Karpas-422 (cell line): ENCODE data around the gene CDC42SE1. TPM values are rescaled to one million over a fixed set of nuclear protein-coding genes. Genes with fewer than 3 reads are reported as not detected.

Experiments
- DNase-seq: peaks from one replicate; pipeline ENCODE4 v3.0.0-alpha.2; 2015
- H2AFZ ChIP-seq: fragments of 200-600 bp; sonication (generic); 2 replicates; pipeline ENCODE4 v1.6.1; 2014; ENCODE audit warnings: antibody characterized with exemption, low read length, mixed read lengths
- H3K27ac ChIP-seq: fragments of 200-600 bp; sonication (generic); 2 replicates; pipeline ENCODE4 v1.5.1; 2014; ENCODE audit warnings: mild to moderate bottlenecking, low read length, moderate library complexity
- H3K27me3 ChIP-seq: fragments of 200-600 bp; sonication (generic); 2 replicates; pipeline ENCODE4 v1.6.1; 2014; ENCODE audit warnings: low read length, mixed read lengths
- H3K36me3 ChIP-seq: fragments of 200-600 bp; sonication (generic); 2 replicates; pipeline ENCODE4 v1.6.1; 2014; ENCODE audit warnings: low read length, mixed read lengths; ENCODE audit not compliant: insufficient read depth
- H3K4me1 ChIP-seq: fragments of 200-600 bp; sonication (generic); 2 replicates; pipeline ENCODE4 v1.6.1; 2014; ENCODE audit warnings: mild to moderate bottlenecking, low read length, mixed read lengths
- H3K4me2 ChIP-seq: fragments of 200-600 bp; sonication (generic); 2 replicates; pipeline ENCODE4 v1.6.1; 2014; ENCODE audit warnings: low read length, low read depth, mild to moderate bottlenecking; ENCODE audit not compliant: poor library complexity, severe bottlenecking
- H3K4me3 ChIP-seq: fragments of 200-600 bp; sonication (generic); 2 replicates; pipeline ENCODE4 v1.5.1; 2014; ENCODE audit warnings: mild to moderate bottlenecking, antibody characterized with exemption, low read length, mixed read lengths
- H3K79me2 ChIP-seq: fragments of 200-600 bp; sonication (generic); 2 replicates; pipeline ENCODE4 v1.6.1; 2014; ENCODE audit warnings: mild to moderate bottlenecking, low read length, mixed read lengths
- H3K9ac ChIP-seq: fragments of 200-600 bp; sonication (generic); 2 replicates; pipeline ENCODE4 v1.6.0; 2014; ENCODE audit warnings: low read length
- H3K9me2 ChIP-seq: fragments of 200-600 bp; sonication (generic), shearing (Covaris generic); replicated peaks from 2 replicates; pipeline ENCODE4 v1.6.0; 2014; ENCODE audit warnings: mild to moderate bottlenecking, low read length, moderate library complexity; ENCODE audit not compliant: insufficient read depth
- H3K9me3 ChIP-seq: fragments of 300-700, 200-600 bp; sonication (generic); 2 replicates; pipeline ENCODE4 v1.6.1; 2014; ENCODE audit warnings: low read length, mixed read lengths
- H4K20me1 ChIP-seq: fragments of 200-600 bp; sonication (generic); 2 replicates; pipeline ENCODE4 v1.6.1; 2014; ENCODE audit warnings: mild to moderate bottlenecking, antibody characterized with exemption, low read length, low read depth; ENCODE audit not compliant: insufficient read depth
- total RNA-seq: library from RNA; depleted of rRNA; stranded (reverse); fragments of >200 nt; shearing (Covaris generic); gene quantifications from 2 replicates; pipeline ENCODE4 v1.2.3, GENCODE V29; 2014; ENCODE audit warnings: low replicate concordance

Gene CDC42SE1
- total RNA-seq, 1 experiment from 2014 or later, result 100 TPM

DNA sequence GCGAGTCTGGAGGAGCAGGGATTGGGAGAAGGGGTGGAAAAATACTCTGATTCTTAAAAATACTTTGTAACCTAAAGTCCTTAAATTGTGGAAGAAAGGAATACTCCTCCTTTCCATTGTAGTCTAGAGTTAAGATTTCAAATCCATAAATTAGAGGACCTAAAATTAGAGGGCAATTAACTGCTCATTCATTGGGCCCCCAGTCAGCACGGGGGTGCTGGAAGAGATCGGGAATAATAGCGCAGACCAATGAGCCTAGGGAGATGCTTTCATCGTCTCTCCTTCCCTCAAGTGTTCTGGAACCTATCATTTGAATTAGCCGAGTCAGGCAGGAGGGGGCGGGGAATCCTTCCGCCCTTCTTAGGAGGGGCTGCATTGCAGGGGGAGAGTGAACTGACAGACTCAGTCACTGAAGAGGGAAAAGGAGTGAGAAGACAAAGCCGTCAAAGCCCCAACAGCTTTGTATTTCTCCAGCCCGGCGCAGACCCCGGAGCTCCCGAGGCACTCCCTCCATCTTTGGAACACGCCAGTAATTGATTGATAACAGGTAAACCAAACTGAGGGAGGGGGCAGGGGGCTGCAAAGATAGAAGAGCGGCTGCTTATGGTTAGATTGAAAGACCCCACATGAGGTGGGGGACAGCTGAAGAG lies 710 bp upstream of the CDC42SE1 start, which contains the start of gene MLLT11:
Gene MLLT11, plus strand, starts transcription at position 391 of the 650 bp plus-strand sequence. CDS start 6,828 bp downstream, outside the sequence.
- Histone ChIP-seq H3K4me3 (peak within 1 kb of the TSS; percentile 80), H3K27me3 (no peaks in the 10 kb centered on the region), H3K27ac (peak within 1 kb of the TSS; percentile 77), H3K9me3 (no peaks in the 10 kb centered on the region), H3K9me2 (no peaks in the 10 kb centered on the region), H3K79me2 (peaks cover 95% of the 10 kb centered on the region), H2AFZ (peak within 1 kb of the TSS; percentile 52), H3K4me2 (peak within 1 kb of the TSS; percentile 95), H3K9ac (peak within 1 kb of the TSS; percentile 88), H3K36me3 (peaks cover 19% of the 10 kb centered on the region; the same call in 1 of the 2 replicates), H4K20me1 (peaks cover 23% of the 10 kb centered on the region), H3K4me1 (peaks cover 51% of the 10 kb centered on the region)
- peak; percentile 87 for DNase-seq

DNA sequence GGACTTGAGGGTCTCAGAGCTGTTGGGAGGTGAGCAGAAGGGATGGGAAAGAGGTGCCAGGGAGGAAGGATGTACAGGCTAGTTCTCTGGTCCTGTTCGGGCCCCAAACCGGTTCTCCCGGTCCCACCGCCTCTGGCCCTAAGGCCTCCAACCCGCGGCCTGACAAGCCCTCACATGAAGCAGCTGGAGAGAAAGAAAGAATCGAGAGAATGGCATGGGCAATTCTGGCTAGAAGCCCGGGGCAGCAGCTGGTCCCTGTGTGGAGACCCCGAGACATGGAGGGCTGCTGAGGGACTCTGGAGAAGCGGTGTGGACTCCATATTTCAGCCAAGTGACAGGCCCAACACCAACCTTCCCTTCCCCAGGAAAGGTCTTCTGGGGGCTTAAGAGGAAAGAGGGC lies 730 bp downstream of the CDC42SE1 start:
- H3K79me2 ChIP-seq, result peaks cover 82% of the 10 kb centered on the region
- no peaks in the 10 kb centered on the region for H3K27me3 ChIP-seq
- peak overlapping the region; percentile 77 for H3K27ac ChIP-seq
- peaks cover 40% of the 10 kb centered on the region for H3K4me1 ChIP-seq
- DNase-seq, result peak; percentile 49
- peak overlapping the region; percentile 88 for H3K9ac ChIP-seq
- no peaks in the 10 kb centered on the region for H3K9me3 ChIP-seq
- no peaks in the 10 kb centered on the region for H3K9me2 ChIP-seq
- peaks cover 23% of the 10 kb centered on the region for H4K20me1 ChIP-seq
- peaks cover 31% of the 10 kb centered on the region; the same call in 1 of the 2 replicates for H3K36me3 ChIP-seq
- H2AFZ ChIP-seq, result no peak overlapping the region
- H3K4me2 ChIP-seq, result peak overlapping the region; percentile 95
- H3K4me3 ChIP-seq, result peak overlapping the region; percentile 80

DNA sequence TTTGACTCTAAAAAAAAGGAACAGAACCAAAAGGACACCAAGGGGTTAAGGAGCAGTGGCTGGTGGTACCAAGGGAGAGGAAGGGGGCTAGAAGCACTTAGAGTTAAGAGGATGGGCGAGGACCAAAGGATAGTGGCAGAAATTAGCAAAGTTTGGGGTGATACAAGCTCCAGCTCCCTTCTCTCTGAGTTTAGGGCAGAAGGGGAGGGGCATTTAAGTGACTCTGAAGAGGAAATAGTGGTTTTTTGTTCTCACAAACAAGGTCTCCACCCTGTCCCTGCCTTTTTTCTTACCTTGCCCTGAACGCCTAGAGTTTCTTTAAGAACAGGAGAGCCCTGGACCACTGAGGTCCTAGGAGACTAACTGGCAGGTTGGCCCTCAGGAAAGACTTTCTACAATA lies 3.3 kb downstream of the CDC42SE1 start:
- H3K27me3 ChIP-seq, result no peaks in the 10 kb centered on the region
- no peak overlapping the region for H3K27ac ChIP-seq
- peaks cover 58% of the 10 kb centered on the region for H3K79me2 ChIP-seq
- H3K4me3 ChIP-seq, result no peak overlapping the region
- H2AFZ ChIP-seq, result no peak overlapping the region
- peaks cover 23% of the 10 kb centered on the region for H4K20me1 ChIP-seq
- peak overlapping the region; percentile 6 for H3K4me2 ChIP-seq
- H3K9me2 ChIP-seq, result no peaks in the 10 kb centered on the region
- no peak overlapping the region; the same call in 1 of the 2 replicates for H3K9ac ChIP-seq
- peaks cover 38% of the 10 kb centered on the region for H3K36me3 ChIP-seq
- peaks cover 26% of the 10 kb centered on the region for H3K4me1 ChIP-seq
- no peak for DNase-seq
- no peaks in the 10 kb centered on the region for H3K9me3 ChIP-seq

DNA sequence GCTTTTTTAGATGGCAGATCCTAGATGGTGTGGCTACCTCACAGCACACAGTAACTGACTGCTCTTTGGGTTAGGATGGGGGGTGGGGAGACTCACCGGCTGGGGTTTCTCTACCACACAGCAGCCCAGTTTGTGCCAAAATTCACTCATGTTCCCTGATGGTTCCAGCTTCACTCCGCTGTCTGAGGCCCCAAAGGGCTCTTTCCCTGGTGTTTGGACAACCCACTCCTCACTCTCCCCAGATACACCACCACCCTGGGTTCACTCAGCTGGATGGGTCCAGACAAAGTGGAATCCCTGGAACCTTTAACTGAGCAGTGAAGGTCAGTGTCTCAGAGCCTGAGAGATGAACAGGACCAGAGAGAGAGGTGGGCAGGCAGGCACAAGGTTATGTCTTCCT lies 3.8 kb downstream of the CDC42SE1 start:
- Histone ChIP-seq H3K27me3 (no peaks in the 10 kb centered on the region), H4K20me1 (peaks cover 23% of the 10 kb centered on the region), H3K4me1 (peaks cover 22% of the 10 kb centered on the region), H3K4me2 (no peak overlapping the region), H2AFZ (no peak overlapping the region), H3K9ac (no peak overlapping the region), H3K27ac (no peak overlapping the region), H3K9me2 (no peaks in the 10 kb centered on the region), H3K79me2 (peaks cover 53% of the 10 kb centered on the region), H3K36me3 (peaks cover 38% of the 10 kb centered on the region), H3K9me3 (no peaks in the 10 kb centered on the region), H3K4me3 (no peak overlapping the region)
- DNase-seq, result no peak

DNA sequence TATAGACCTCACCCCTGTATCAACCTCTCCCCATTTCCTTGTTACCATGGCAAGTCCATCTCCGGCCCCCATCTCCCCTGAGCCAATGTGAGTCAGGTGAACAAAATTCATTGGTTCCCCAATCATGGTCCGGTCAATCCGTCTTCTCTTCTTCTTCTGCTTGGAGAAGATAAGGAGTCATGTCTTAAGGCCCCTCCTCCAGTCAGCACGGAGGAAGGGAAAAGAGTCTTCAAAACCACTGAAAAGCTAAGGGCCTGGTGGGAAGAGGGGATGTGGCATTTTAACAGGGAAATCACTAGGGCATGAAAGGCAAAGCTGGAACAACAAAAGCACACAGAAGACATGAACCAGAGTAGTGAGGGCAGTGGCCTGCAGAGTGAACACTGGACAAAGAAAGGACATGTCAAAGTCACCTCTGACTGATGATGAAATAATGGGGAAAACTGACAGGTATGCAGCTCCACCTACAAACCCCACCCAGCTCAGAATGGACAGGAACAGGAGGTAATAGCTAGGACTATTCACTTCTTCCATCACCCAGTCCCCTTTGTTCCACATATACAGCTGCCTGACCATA lies 4.4 kb downstream of the CDC42SE1 start:
- Histone ChIP-seq H3K27me3 (no peaks in the 10 kb centered on the region), H3K9ac (no peak overlapping the region), H3K4me2 (no peak overlapping the region), H4K20me1 (peaks cover 23% of the 10 kb centered on the region), H3K79me2 (peaks cover 47% of the 10 kb centered on the region), H3K9me3 (no peaks in the 10 kb centered on the region), H3K4me1 (peaks cover 22% of the 10 kb centered on the region), H3K9me2 (no peaks in the 10 kb centered on the region), H3K27ac (no peak overlapping the region), H3K36me3 (peaks cover 38% of the 10 kb centered on the region), H2AFZ (no peak overlapping the region), H3K4me3 (no peak overlapping the region)
- no peak for DNase-seq

DNA sequence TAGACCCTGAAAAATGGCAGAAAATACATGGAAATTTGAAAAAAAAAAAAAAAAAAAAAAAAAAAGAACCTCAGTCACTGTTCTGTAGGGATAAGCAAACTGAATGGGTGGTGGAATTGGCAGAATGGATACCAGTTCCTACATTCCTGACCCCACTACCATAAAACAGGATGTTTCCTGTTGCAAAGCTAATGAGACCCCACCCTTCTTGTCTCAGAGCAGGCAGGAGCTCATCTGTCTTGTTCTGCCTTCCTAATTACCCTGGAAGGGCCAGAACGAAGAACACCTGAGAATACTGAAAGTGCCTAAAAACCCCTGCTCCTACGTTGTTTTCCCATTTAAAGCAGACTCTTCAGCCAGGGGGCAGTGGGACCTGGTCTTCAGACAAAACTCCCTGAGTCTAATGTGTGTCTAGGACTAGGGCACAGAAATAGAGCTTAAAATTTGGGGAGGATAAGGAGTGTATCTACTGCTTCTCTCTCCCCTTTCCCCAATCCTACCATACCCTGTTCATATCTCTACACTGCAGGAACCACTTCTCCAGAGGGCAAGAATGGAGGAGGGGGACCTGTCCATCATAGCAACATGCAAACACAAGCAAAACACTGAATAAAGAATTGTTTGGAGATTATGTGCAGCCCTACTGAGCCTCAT lies 7.9 kb downstream of the CDC42SE1 start:
- no peak for DNase-seq
- Histone ChIP-seq H3K27ac (no peak overlapping the region), H3K9me3 (no peaks in the 10 kb centered on the region), H3K36me3 (peaks cover 34% of the 10 kb centered on the region), H3K4me2 (no peak overlapping the region), H2AFZ (no peak overlapping the region), H3K79me2 (peaks cover 16% of the 10 kb centered on the region), H3K4me1 (peaks cover 15% of the 10 kb centered on the region), H3K27me3 (no peaks in the 10 kb centered on the region), H4K20me1 (peaks cover 2% of the 10 kb centered on the region; the same call in 1 of the 2 replicates), H3K9ac (no peak overlapping the region), H3K9me2 (no peaks in the 10 kb centered on the region), H3K4me3 (no peak overlapping the region)

DNA sequence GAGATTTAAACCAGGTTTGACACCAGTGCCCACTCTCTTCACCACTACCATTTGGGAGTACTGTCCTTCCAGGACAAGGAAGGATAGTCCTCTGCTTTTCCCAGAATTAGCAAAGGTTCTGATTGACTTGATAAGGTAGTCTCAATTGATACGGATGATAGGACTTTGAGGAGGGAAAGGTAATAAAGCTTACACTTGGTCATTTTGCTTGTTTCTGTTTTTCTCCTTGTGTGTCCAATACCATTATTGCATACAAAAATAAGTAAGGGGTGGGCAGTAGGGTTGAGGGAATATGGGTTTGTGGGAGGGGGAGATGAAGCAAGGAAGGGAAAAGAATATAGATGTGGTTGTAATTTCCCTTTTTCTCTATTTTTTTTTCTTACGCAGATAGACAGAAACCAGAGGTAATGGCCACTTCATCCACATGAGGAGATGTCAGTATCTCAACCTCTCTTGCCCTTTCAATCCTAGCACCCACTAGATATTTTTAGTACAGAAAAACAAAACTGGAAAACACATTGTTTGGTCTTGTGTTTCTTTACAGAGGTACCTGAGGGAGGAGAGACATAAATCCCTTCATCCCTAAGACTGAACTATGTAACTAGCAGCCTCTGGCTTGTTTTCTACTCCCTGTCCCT lies 9.3 kb downstream of the CDC42SE1 start:
- Histone ChIP-seq H3K9me3 (no peaks in the 10 kb centered on the region), H3K4me2 (peak overlapping the region; percentile 7), H3K9ac (no peak overlapping the region), H3K9me2 (no peaks in the 10 kb centered on the region), H3K79me2 (peaks cover 5% of the 10 kb centered on the region; the same call in 1 of the 2 replicates), H4K20me1 (no peaks in the 10 kb centered on the region), H3K27me3 (no peaks in the 10 kb centered on the region), H3K27ac (0 out of 2 replicates have a peak overlapping the region, but pooled peaks have one; percentile 4), H3K36me3 (peaks cover 24% of the 10 kb centered on the region), H3K4me3 (no peak overlapping the region), H2AFZ (no peak overlapping the region), H3K4me1 (peaks cover 14% of the 10 kb centered on the region)
- no peak for DNase-seq

DNA sequence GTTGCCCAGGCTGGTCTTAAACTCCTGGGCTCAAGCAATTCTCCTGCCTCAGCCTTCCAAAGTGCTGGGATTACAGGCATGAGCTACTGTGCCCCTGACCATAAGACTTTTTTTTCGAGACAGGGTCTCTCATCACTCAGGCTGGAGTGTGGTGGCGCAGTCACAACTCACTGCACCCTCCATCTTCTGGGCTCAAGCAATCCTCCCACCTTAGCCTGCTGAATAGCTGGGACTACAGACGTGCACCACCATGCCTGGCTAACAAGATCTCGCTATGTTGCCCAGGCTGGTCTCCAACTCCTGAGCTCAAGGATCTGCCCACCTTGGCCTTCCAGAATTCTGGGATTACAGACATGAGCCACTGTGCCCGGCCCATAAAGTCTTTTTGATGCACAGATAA lies 10.0 kb downstream of the CDC42SE1 start:
- Histone ChIP-seq H3K4me2 (no peak overlapping the region), H3K9me2 (no peaks in the 10 kb centered on the region), H4K20me1 (no peaks in the 10 kb centered on the region), H2AFZ (no peak overlapping the region), H3K36me3 (peaks cover 17% of the 10 kb centered on the region), H3K27ac (no peak overlapping the region), H3K4me3 (no peak overlapping the region), H3K9me3 (no peaks in the 10 kb centered on the region), H3K27me3 (no peaks in the 10 kb centered on the region), H3K79me2 (peaks cover 5% of the 10 kb centered on the region; the same call in 1 of the 2 replicates), H3K4me1 (peaks cover 14% of the 10 kb centered on the region), H3K9ac (no peak overlapping the region)
- DNase-seq, result no peak
